ENCODE results near the gene KDM2A. TPM values are rescaled to one million over a fixed set of nuclear protein-coding genes. Genes with fewer than 3 reads are reported as not detected.

The KDM2A gene
- total and polyA plus RNA-seq, 2 of the 13 experiments (the other 11 are each of a cell fraction or from before 2014, with no cell fraction given): 31.3 to 31.4 TPM

GRCh38 chr11:67262731-67263675 is 143.9 kb downstream of the KDM2A start (continued):
- no peak for TF ChIP-seq ZNF619 (CRISPR knock-in tag; IDR thresholded peaks at IDR 0.05)
- TF ChIP-seq ZFP41 (CRISPR knock-in tag; IDR thresholded peaks at IDR 0.05; ENCODE audit: borderline replicate concordance): no peak
- TF ChIP-seq HMG20A (CRISPR knock-in tag; IDR thresholded peaks at IDR 0.05; ENCODE audit: borderline replicate concordance): no peak
- TF ChIP-seq ZNF350 (CRISPR knock-in tag; IDR thresholded peaks at IDR 0.05; ENCODE audit: borderline replicate concordance, low read depth): peak; percentile 50; the same call in 1 of the 2 replicates
- peak; percentile 53 for TF ChIP-seq ZNF263 (CRISPR knock-in tag; IDR thresholded peaks at IDR 0.05)
- TF ChIP-seq GTF3A (CRISPR knock-in tag; conservative IDR thresholded peaks at IDR 0.05): no peak
- TF ChIP-seq SMC3 (IDR thresholded peaks at IDR 0.05; ENCODE audit: low read length): peak; percentile 65
- peak; percentile 39; the same call in 1 of the 2 replicates for TF ChIP-seq ZC3H13 (CRISPR knock-in tag; IDR thresholded peaks at IDR 0.05)
- no peak for TF ChIP-seq ISX (CRISPR knock-in tag; conservative IDR thresholded peaks at IDR 0.05)
- no peak for TF ChIP-seq PRMT3 (CRISPR knock-in tag; IDR thresholded peaks at IDR 0.05; ENCODE audit: borderline replicate concordance, low read depth)
- peak; percentile 21; the same call in 1 of the 2 replicates for TF ChIP-seq TBX2 (CRISPR knock-in tag; IDR thresholded peaks at IDR 0.05; ENCODE audit: borderline replicate concordance)
- TF ChIP-seq CEBPB (IDR thresholded peaks at IDR 0.05; ENCODE audit: borderline replicate concordance, low read depth, low read length): no peak
- TF ChIP-seq, protein P1, sequence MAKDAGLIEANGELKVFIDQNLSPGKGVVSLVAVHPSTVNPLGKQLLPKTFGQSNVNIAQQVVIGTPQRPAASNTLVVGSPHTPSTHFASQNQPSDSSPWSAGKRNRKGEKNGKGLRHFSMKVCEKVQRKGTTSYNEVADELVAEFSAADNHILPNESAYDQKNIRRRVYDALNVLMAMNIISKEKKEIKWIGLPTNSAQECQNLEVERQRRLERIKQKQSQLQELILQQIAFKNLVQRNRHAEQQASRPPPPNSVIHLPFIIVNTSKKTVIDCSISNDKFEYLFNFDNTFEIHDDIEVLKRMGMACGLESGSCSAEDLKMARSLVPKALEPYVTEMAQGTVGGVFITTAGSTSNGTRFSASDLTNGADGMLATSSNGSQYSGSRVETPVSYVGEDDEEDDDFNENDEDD (CRISPR knock-in tag; IDR thresholded peaks at IDR 0.05; ENCODE audit: borderline replicate concordance): no peak
- TF ChIP-seq U2AF1 (optimal IDR thresholded peaks at IDR 0.05; ENCODE audit: low read depth, low read length): peak; percentile 73
- 0 out of 2 replicates have a peak, but pooled peaks have one; percentile 22 for TF ChIP-seq REL (CRISPR knock-in tag; conservative IDR thresholded peaks at IDR 0.05)
- TF ChIP-seq JDP2 (CRISPR knock-in tag; IDR thresholded peaks at IDR 0.05; ENCODE audit: borderline replicate concordance): no peak
- TF ChIP-seq NFE2L2 (IDR thresholded peaks at IDR 0.05; ENCODE audit: low read length): no peak
- TF ChIP-seq NONO (IDR thresholded peaks at IDR 0.05): no peak
- peak; percentile 71 for TF ChIP-seq NONO (CRISPR knock-in tag; conservative IDR thresholded peaks at IDR 0.05)
- TF ChIP-seq TAF1 (CRISPR knock-in tag; IDR thresholded peaks at IDR 0.05): peak; percentile 25; the same call in 1 of the 2 replicates
- TF ChIP-seq ZNF3 (CRISPR knock-in tag; IDR thresholded peaks at IDR 0.05): no peak
- no peak for TF ChIP-seq WIZ (CRISPR knock-in tag; IDR thresholded peaks at IDR 0.05)
- no peak for TF ChIP-seq RFX5 (IDR thresholded peaks at IDR 0.05; ENCODE audit: low read depth, low read length)
- TF ChIP-seq ZNF552 (CRISPR knock-in tag; IDR thresholded peaks at IDR 0.05; ENCODE audit: borderline replicate concordance): no peak
- peak; percentile 51; the same call in 1 of the 2 replicates for TF ChIP-seq POGZ (CRISPR knock-in tag; IDR thresholded peaks at IDR 0.05)
- TF ChIP-seq, protein P2, sequence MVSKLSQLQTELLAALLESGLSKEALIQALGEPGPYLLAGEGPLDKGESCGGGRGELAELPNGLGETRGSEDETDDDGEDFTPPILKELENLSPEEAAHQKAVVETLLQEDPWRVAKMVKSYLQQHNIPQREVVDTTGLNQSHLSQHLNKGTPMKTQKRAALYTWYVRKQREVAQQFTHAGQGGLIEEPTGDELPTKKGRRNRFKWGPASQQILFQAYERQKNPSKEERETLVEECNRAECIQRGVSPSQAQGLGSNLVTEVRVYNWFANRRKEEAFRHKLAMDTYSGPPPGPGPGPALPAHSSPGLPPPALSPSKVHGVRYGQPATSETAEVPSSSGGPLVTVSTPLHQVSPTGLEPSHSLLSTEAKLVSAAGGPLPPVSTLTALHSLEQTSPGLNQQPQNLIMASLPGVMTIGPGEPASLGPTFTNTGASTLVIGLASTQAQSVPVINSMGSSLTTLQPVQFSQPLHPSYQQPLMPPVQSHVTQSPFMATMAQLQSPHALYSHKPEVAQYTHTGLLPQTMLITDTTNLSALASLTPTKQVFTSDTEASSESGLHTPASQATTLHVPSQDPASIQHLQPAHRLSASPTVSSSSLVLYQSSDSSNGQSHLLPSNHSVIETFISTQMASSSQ (IDR thresholded peaks at IDR 0.05; ENCODE audit: low read depth): no peak
- TF ChIP-seq, protein P2 (CRISPR knock-in tag; IDR thresholded peaks at IDR 0.05; ENCODE audit: borderline replicate concordance): no peak
